ENCODE measurements around the gene FOLR3. TPM values are rescaled to one million over a fixed set of nuclear protein-coding genes. Genes with fewer than 3 reads are reported as not detected.

FOLR3 gene
- 0.13 to 0.26 TPM in 2 of 5 replicates, not detected in the others for total RNA-seq (2022; extraction: Qiagen RNA extraction)

DNA sequence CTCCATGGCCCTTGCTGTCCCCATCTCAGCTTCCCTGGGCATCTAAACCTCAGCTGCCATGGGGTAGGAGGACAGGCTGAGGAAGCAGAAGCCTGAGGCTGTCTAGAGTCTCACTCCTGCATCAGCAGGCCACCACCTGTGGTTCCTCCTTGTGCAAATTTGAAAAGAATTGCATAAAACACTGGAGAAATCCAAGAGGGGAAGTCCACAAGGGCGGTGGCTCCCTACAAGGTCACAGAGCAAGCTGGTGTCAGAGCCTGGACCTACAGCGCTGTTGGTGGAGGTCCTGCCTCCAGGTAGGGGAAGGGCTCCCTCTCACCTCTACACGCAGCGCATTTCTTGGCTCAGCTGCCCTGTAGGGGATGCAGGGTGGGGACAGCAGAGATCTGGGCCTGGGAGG lies at the start of gene FOLR3:
TSS of gene FOLR3 (plus strand) at position 253 of the 400 bp plus-strand sequence. CDS start 228 bp downstream, outside the sequence.

DNA sequence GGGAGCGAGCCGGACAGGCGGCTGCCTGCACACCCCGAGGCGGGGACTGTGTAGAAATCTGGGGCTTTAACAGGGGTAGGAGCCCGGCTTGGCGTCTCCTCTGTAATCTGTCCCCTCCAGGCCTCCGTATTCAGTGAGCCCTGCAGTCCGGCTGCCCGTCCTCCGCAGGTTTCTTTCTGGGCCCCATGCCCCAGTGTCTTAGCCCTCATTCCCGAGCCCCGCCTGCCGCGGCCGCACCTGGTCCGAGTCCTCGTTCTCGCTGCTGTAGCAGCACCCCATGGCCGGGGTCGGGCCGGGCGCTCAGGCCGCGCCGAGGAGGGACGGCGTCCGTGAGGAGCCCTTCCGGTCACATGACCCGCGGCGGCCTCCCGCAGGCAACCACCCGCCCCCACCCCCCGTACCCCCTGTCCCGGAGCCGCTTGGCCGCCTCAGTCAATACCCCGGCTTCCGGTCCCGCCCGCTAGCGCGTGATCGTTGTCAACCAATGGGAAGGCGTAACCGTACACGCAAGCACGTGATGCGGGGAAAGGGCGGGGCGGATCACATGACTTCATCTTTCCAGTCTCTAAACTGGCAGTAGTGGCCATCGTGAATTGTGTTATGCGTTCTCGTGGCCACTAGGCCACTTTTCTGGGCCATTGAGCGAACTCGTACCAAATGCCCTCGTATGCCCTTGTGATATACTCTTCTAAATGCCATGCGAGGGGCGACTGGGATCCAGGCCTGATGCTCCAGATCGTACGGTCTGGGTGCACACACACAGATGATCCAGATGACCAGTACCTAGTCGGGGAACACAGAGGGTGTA lies 32.4 kb upstream of the FOLR3 start, which contains the start of gene LAMTOR1:
TSS of gene LAMTOR1 (minus strand) at position 352 of the 808 bp plus-strand sequence. CDS start at position 279, 73 bp downstream.

DNA sequence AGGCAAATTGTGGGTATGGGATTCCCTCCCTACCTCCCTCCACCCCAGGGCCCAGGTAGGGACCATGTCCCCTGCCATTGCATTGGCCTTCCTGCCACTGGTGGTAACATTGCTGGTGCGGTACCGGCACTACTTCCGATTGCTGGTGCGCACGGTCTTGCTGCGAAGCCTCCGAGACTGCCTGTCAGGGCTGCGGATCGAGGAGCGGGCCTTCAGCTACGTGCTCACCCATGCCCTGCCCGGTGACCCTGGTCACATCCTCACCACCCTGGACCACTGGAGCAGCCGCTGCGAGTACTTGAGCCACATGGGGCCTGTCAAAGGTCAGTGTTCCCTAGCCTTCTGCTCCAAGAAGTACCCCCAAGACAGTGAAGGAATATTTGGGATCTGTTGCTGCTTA lies 29.6 kb upstream of the FOLR3 start, which contains the start of gene TOMT:
TSS of gene TOMT (plus strand) at position 37 of the 400 bp plus-strand sequence. CDS start at position 65, 28 bp downstream.

DNA sequence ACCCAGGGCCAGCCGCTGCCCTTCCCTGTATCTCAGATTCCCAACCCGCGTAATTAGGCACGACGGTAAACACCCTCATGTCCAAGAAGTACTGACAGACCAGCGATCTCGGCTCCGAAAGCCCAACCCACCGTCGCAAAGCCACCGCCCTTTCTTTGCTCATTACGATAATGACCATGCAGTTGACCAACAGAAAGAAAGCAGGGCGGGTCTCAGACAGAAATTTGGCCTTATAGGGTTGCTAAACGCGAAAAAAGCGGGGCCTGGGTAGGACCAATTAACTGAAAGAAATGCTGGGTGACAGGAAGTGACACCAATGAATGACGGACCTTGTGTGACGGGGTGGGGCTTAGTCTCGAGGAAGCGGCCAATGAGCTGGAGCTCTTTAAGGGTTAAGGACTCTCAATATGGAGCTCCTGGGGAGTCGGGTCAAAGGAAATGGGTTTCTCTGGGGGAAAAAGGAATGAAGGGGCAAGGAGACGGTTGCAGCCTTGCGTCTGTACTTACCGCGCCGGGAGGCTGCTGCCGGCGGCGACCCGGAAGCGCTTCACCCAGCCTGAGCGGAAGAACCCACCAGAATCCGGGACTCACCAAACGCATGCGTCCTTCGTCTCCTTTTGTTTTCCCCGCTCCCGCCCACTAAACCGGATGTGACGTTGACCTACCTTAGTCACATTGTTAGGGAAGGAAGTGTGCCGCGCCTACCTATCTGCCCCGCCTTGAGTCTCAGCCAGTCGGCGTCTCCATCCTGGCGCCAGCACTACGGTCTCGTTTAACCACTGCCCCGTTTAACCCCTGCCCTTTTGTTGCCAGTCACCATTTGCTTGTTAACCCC lies 23.2 kb upstream of the FOLR3 start, which contains the start of gene ANAPC15:
TSS of gene ANAPC15 (minus strand) at position 553 of the 835 bp plus-strand sequence. CDS start 1,419 bp downstream, outside the sequence.

Other genes with a start within 250 kb of the FOLR3 start
- gene XNDC1N, start 207.1 kb upstream of the FOLR3 start, total RNA-seq (2022; extraction: Qiagen RNA extraction) = 3.0 to 4.1 TPM (median 3.4 TPM) in 5 replicates
- gene RNF121, start 206.7 kb upstream of the FOLR3 start, total RNA-seq (2022; extraction: Qiagen RNA extraction) = 54.7 to 62.8 TPM (median 57.7 TPM) in 5 replicates
- gene IL18BP, start 136.8 kb upstream of the FOLR3 start, total RNA-seq (2022; extraction: Qiagen RNA extraction) = 3.3 to 4.9 TPM (median 4.4 TPM) in 5 replicates
- 56.5 to 77.5 TPM (median 68.6 TPM) in 5 replicates for gene NUMA1, start 55.2 kb upstream of the FOLR3 start, total RNA-seq (2022; extraction: Qiagen RNA extraction)
- gene LRRC51, start 54.9 kb upstream of the FOLR3 start, total RNA-seq (2022; extraction: Qiagen RNA extraction) = 6.9 to 8.8 TPM (median 7.7 TPM) in 5 replicates
- 113 to 163 TPM (median 144 TPM) in 5 replicates for gene LAMTOR1, start 32.4 kb upstream of the FOLR3 start, total RNA-seq (2022; extraction: Qiagen RNA extraction)
- gene TOMT, start 29.8 kb upstream of the FOLR3 start, total RNA-seq (2022; extraction: Qiagen RNA extraction) = not detected in 5 replicates
- gene ANAPC15, start 23.0 kb upstream of the FOLR3 start, total RNA-seq (2022; extraction: Qiagen RNA extraction) = 77.3 to 90.2 TPM (median 86.1 TPM) in 5 replicates
- 0.08 to 0.13 TPM (median 0.10 TPM) in 4 of 5 replicates, not detected in the other for gene FOLR1, start 56.4 kb downstream of the FOLR3 start, total RNA-seq (2022; extraction: Qiagen RNA extraction)
- not detected in 5 replicates for gene FOLR2, start 81.1 kb downstream of the FOLR3 start, total RNA-seq (2022; extraction: Qiagen RNA extraction)
- 60.6 to 92.9 TPM (median 84.4 TPM) in 5 replicates for gene INPPL1, start 89.0 kb downstream of the FOLR3 start, total RNA-seq (2022; extraction: Qiagen RNA extraction)
- not detected in 5 replicates for gene PHOX2A, start 108.5 kb downstream of the FOLR3 start, total RNA-seq (2022; extraction: Qiagen RNA extraction)

All from A549 treated with CORT108297 at 1 μM for 4 hours (cell line).